ENCODE results near the gene USP25.

Gene USP25

DNA sequence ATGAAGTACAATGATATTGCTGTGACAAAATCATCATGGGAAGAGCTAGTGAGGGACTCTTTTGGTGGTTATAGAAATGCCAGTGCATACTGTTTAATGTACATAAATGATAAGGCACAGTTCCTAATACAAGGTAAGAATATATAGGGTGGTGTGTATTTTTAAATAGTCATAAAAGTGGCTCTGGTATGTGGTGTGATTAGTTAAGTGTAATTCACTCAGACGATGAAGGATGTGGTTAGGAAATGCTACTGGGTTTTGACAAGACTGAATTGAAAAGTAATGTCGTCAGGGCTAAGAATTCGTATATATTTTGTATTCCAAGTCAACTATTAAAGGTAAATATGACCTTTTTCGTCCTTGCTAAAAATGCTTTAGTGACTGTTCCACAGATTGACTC lies 101.7 kb downstream of the USP25 start:
- H2AK5ac ChIP-seq (ENCODE audit: low read depth, low read length): no peak overlapping the region
- no peak overlapping the region for H3K18ac ChIP-seq (ENCODE audit: low read length)

DNA sequence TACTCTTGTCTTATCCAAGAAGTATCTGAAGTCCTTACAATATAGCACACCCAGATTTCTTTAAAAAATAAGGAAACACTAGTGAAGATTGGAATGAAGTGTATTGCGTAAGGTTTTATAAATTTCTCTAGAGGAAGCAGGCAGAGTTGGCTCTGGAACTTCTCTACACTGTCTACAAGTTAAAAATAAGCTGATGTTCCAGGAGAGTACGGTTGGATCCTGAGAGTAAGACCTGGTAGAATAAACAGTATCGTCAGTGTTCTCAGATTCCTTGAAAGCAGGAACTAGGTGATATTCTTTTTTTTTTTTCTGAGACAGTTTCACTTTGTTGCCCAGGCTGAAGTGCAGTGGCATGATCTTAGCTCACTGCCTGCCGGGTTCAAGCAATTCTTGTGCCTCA lies 107.9 kb downstream of the USP25 start:
- Histone ChIP-seq H3K4ac (ENCODE audit: low read length) (no peak overlapping the region), H3K14ac (ENCODE audit: low read length) (no peak overlapping the region), H3K18ac (ENCODE audit: low read length) (no peak overlapping the region), H2AK5ac (ENCODE audit: low read depth, low read length) (no peak overlapping the region), H2BK5ac (ENCODE audit: low read length) (no peak overlapping the region), H2BK15ac (ENCODE audit: low read length) (no peak overlapping the region), H3K9me3 (replicated peaks in 1 of 2; ENCODE audit: control insufficient read depth in 2 of 2, insufficient read depth in 1 of 2, low read depth in 1 of 2, low read length in 2 of 2) (no peaks in the 10 kb centered on the region), H3K79me1 (ENCODE audit: low read depth, low read length) (no peaks in the 10 kb centered on the region), H3K36me3 (replicated peaks in 1 of 2; ENCODE audit: control insufficient read depth in 2 of 2, insufficient read depth in 2 of 2, low read length in 2 of 2) (peaks cover 0 to 28% of the 10 kb centered on the region in 2 donors), H2BK12ac (ENCODE audit: low read length) (no peak overlapping the region), H3K27ac (replicated peaks; ENCODE audit: low read length) (no peak overlapping the region), H3K27me3 (ENCODE audit: control insufficient read depth in 3 of 3, insufficient read depth in 3 of 3, low read depth in 1 of 3, low read length in 3 of 3) (no peaks in the 10 kb centered on the region), H2AFZ (ENCODE audit: low read length) (no peak overlapping the region), H3K9ac (ENCODE audit: low read depth, low read length, poor library complexity) (no peak overlapping the region), H3K4me1 (ENCODE audit: control insufficient read depth in 2 of 2, insufficient read depth in 1 of 2, low read depth in 1 of 2, low read length in 2 of 2) (no peaks in the 10 kb centered on the region), H4K91ac (ENCODE audit: low read depth, low read length, poor library complexity) (no peak overlapping the region), H2BK120ac (ENCODE audit: low read depth, low read length) (no peak overlapping the region), H3K4me2 (ENCODE audit: insufficient read depth, low read length, poor library complexity, severe bottlenecking) (no peak overlapping the region), H4K8ac (ENCODE audit: low read depth, low read length) (no peak overlapping the region), H3K23ac (ENCODE audit: low read depth, low read length, poor library complexity) (no peak overlapping the region), H3K4me3 (ENCODE audit: low read length in 2 of 2) (no peak overlapping the region)
- DNase-seq (ENCODE audit: low spot score): no peak
- no CpG with 5 or more reads among the region's 4 CpGs for WGBS, 2 donors (ENCODE audit: extremely low coverage in 2 of 2, insufficient read length in 2 of 2, insufficient replicate concordance in 1 of 2)

More for the DNA sequence above, 101.7 kb downstream of the USP25 start:
- Histone ChIP-seq H4K8ac (ENCODE audit: low read depth, low read length) (no peak overlapping the region), H3K27ac (replicated peaks; ENCODE audit: low read length) (no peak overlapping the region), H3K4me2 (ENCODE audit: insufficient read depth, low read length, poor library complexity, severe bottlenecking) (no peak overlapping the region), H2AFZ (ENCODE audit: low read length) (no peak overlapping the region), H3K27me3 (ENCODE audit: control insufficient read depth in 3 of 3, insufficient read depth in 3 of 3, low read depth in 1 of 3, low read length in 3 of 3) (no peaks in the 10 kb centered on the region), H2BK5ac (ENCODE audit: low read length) (no peak overlapping the region), H3K14ac (ENCODE audit: low read length) (no peak overlapping the region), H4K91ac (ENCODE audit: low read depth, low read length, poor library complexity) (no peak overlapping the region), H3K9me3 (replicated peaks in 1 of 2; ENCODE audit: control insufficient read depth in 2 of 2, insufficient read depth in 1 of 2, low read depth in 1 of 2, low read length in 2 of 2) (no peaks in the 10 kb centered on the region), H3K79me1 (ENCODE audit: low read depth, low read length) (no peaks in the 10 kb centered on the region), H3K4me1 (ENCODE audit: control insufficient read depth in 2 of 2, insufficient read depth in 1 of 2, low read depth in 1 of 2, low read length in 2 of 2) (no peaks in the 10 kb centered on the region), H2BK15ac (ENCODE audit: low read length) (no peak overlapping the region), H3K36me3 (replicated peaks in 1 of 2; ENCODE audit: control insufficient read depth in 2 of 2, insufficient read depth in 2 of 2, low read length in 2 of 2) (peaks cover 3 to 70% of the 10 kb centered on the region in 2 donors), H3K9ac (ENCODE audit: low read depth, low read length, poor library complexity) (no peak overlapping the region), H3K4ac (ENCODE audit: low read length) (no peak overlapping the region), H3K23ac (ENCODE audit: low read depth, low read length, poor library complexity) (no peak overlapping the region), H2BK120ac (ENCODE audit: low read depth, low read length) (no peak overlapping the region), H3K4me3 (ENCODE audit: low read length in 2 of 2) (no peak overlapping the region), H2BK12ac (ENCODE audit: low read length) (no peak overlapping the region)
- WGBS, 2 donors (ENCODE audit: extremely low coverage in 2 of 2, insufficient read length in 2 of 2, insufficient replicate concordance in 1 of 2): no CpG with 5 or more reads among the region's 4 CpGs
- no peak for DNase-seq (ENCODE audit: low spot score)

DNA sequence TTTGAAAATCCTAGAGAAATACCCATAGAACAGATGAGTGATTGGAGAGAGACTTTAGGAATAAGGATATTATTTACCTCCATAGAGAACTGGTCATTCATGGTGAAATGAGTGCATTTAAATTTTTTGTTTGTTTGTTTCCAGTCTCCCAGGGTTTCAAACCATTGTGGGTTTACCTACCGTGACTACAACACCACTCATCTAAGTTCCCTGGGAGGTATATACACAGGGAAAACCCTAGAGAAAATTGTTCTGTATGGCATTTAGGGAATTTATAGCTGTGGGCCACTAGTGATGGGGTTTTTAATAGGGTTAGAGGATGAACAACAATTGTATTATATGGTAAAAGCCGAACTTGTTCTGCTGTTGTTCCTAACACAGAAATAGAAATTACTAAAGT lies 109.2 kb downstream of the USP25 start:
- Histone ChIP-seq H2BK12ac (ENCODE audit: low read length) (no peak overlapping the region), H3K27me3 (ENCODE audit: control insufficient read depth in 3 of 3, insufficient read depth in 3 of 3, low read depth in 1 of 3, low read length in 3 of 3) (no peaks in the 10 kb centered on the region), H3K4me2 (ENCODE audit: insufficient read depth, low read length, poor library complexity, severe bottlenecking) (no peak overlapping the region), H3K4me1 (ENCODE audit: control insufficient read depth in 2 of 2, insufficient read depth in 1 of 2, low read depth in 1 of 2, low read length in 2 of 2) (no peaks in the 10 kb centered on the region), H4K8ac (ENCODE audit: low read depth, low read length) (no peak overlapping the region), H2BK15ac (ENCODE audit: low read length) (no peak overlapping the region), H3K79me1 (ENCODE audit: low read depth, low read length) (no peaks in the 10 kb centered on the region), H3K27ac (replicated peaks; ENCODE audit: low read length) (no peak overlapping the region), H3K9me3 (replicated peaks in 1 of 2; ENCODE audit: control insufficient read depth in 2 of 2, insufficient read depth in 1 of 2, low read depth in 1 of 2, low read length in 2 of 2) (no peaks in the 10 kb centered on the region), H2AK5ac (ENCODE audit: low read depth, low read length) (no peak overlapping the region), H2BK120ac (ENCODE audit: low read depth, low read length) (no peak overlapping the region), H2AFZ (ENCODE audit: low read length) (no peak overlapping the region), H3K36me3 (replicated peaks in 1 of 2; ENCODE audit: control insufficient read depth in 2 of 2, insufficient read depth in 2 of 2, low read length in 2 of 2) (peaks cover 0 to 30% of the 10 kb centered on the region in 2 donors), H3K18ac (ENCODE audit: low read length) (no peak overlapping the region), H3K4me3 (ENCODE audit: low read length in 2 of 2) (no peak overlapping the region), H3K14ac (ENCODE audit: low read length) (no peak overlapping the region), H2BK5ac (ENCODE audit: low read length) (no peak overlapping the region), H3K23ac (ENCODE audit: low read depth, low read length, poor library complexity) (no peak overlapping the region), H3K9ac (ENCODE audit: low read depth, low read length, poor library complexity) (no peak overlapping the region), H3K4ac (ENCODE audit: low read length) (no peak overlapping the region), H4K91ac (ENCODE audit: low read depth, low read length, poor library complexity) (no peak overlapping the region)
- DNase-seq (ENCODE audit: low spot score): no peak
- WGBS, 2 donors (ENCODE audit: extremely low coverage in 2 of 2, insufficient read length in 2 of 2, insufficient replicate concordance in 1 of 2): no CpG with 5 or more reads among the region's 2 CpGs

DNA sequence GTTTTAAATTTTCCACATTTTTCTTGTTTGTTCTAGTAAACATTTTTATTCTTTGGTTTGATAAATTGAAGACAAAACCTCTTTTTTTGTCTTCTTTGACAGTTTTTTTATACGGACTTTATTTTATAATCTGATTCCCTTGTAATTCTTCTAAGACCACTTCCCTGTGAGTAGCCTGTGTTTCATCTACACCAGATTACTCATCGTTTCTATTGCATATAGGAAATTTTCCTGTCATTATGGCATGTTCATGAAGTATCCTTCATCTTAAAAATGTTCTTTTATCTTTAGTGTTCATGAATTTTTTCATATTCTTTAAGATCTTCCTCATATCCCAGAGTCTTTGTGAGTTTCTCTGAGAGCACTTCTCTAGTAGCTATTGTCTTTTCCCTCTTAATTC lies 109.8 kb downstream of the USP25 start:
- Histone ChIP-seq H3K9ac (ENCODE audit: low read depth, low read length, poor library complexity) (no peak overlapping the region), H2BK15ac (ENCODE audit: low read length) (no peak overlapping the region), H2BK12ac (ENCODE audit: low read length) (no peak overlapping the region), H4K8ac (ENCODE audit: low read depth, low read length) (no peak overlapping the region), H2BK120ac (ENCODE audit: low read depth, low read length) (no peak overlapping the region), H2AK5ac (ENCODE audit: low read depth, low read length) (no peak overlapping the region), H3K79me1 (ENCODE audit: low read depth, low read length) (no peaks in the 10 kb centered on the region), H3K4me3 (ENCODE audit: low read length in 2 of 2) (no peak overlapping the region), H3K9me3 (replicated peaks in 1 of 2; ENCODE audit: control insufficient read depth in 2 of 2, insufficient read depth in 1 of 2, low read depth in 1 of 2, low read length in 2 of 2) (no peaks in the 10 kb centered on the region), H3K4me1 (ENCODE audit: control insufficient read depth in 2 of 2, insufficient read depth in 1 of 2, low read depth in 1 of 2, low read length in 2 of 2) (no peaks in the 10 kb centered on the region), H3K27me3 (ENCODE audit: control insufficient read depth in 3 of 3, insufficient read depth in 3 of 3, low read depth in 1 of 3, low read length in 3 of 3) (no peaks in the 10 kb centered on the region), H3K18ac (ENCODE audit: low read length) (no peak overlapping the region), H3K14ac (ENCODE audit: low read length) (no peak overlapping the region), H4K91ac (ENCODE audit: low read depth, low read length, poor library complexity) (no peak overlapping the region), H3K36me3 (replicated peaks in 1 of 2; ENCODE audit: control insufficient read depth in 2 of 2, insufficient read depth in 2 of 2, low read length in 2 of 2) (peaks cover 0 to 27% of the 10 kb centered on the region in 2 donors), H3K4me2 (ENCODE audit: insufficient read depth, low read length, poor library complexity, severe bottlenecking) (no peak overlapping the region), H3K4ac (ENCODE audit: low read length) (no peak overlapping the region), H2BK5ac (ENCODE audit: low read length) (no peak overlapping the region), H2AFZ (ENCODE audit: low read length) (no peak overlapping the region), H3K27ac (replicated peaks; ENCODE audit: low read length) (no peak overlapping the region), H3K23ac (ENCODE audit: low read depth, low read length, poor library complexity) (no peak overlapping the region)
- no CpG with 5 or more reads among the region's 2 CpGs for WGBS, 2 donors (ENCODE audit: extremely low coverage in 2 of 2, insufficient read length in 2 of 2, insufficient replicate concordance in 1 of 2)
- no peak for DNase-seq (ENCODE audit: low spot score)
